Retina (tissue), 1 donor: Measurements from ENCODE around the gene MDM1.

Experiments
- DNase-seq: peaks from one replicate; pipeline ENCODE4 v3.0.0-alpha.2; 2016

Gene MDM1

DNA sequence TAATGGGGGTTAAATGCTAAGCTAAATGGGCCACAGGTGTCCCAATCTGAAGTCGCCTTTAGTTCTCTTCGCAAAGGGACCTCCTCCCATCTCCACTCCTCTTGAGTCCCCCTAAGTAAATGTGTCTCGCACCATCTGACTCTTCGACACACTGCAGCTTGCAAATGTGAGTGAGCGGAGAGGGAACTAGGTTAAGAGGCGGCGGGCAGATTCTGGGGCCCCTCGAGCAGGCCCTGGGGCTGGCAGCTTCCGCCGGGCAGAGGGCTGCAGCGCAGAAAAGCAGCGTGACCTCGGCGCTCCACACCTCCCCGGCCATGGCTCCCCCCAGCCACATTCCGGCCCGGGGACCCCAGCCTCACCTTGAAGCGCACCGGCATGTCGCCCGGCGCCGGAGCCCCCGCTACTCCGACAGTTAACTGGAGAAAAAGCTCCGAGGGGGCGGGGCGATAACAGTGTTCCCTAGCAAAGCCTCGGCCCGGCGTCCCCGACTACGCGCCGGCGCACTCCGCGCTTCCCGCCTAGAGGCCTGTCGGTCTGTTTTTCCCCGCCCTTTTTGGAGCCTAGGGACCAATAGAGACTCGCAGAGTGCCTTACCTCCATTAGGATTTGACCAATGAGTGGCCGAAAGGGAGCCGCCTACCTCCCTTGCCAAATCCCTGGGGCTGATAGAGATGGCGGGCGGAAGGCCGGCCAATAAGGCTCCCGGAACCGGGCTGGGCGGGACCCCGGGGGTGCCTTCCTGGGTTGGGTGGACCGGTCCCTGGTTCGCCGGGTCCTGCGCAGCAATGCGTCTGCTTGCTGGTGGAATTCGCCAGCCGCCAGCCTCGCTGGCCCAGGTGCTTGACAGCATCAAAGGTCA, at the start of gene MDM1:
TSS of gene MDM1 (minus strand) at position 494 of the 859 bp plus-strand sequence. CDS start at position 377, 117 bp downstream.
- DNase-seq = peak; percentile 96

GRCh38 chr12:68381476-68382219, 49.5 kb upstream of the MDM1 start:
- no peak for DNase-seq

GRCh38 chr12:68378872-68379606, 46.9 kb upstream of the MDM1 start:
- no peak for DNase-seq

DNA sequence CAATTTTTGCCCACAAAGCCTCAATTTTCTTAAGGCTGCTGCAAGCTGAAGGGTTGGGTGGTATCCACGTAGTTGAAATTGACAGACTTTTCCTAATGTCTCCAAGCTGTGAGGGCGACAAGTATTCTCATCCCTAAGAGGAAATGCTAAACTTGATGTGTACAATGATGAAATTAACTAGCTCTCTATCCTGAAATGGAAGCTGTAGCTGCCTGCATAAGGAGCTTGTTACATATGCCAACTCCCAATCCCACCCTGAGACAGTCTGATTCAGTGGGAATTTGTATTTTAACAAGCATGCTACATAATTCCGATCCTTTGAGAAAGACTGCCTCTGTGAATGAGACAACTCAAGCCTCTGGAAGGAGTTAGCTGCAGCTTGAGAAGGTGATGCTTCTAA, 45.7 kb upstream of the MDM1 start:
- DNase-seq = no peak

DNA sequence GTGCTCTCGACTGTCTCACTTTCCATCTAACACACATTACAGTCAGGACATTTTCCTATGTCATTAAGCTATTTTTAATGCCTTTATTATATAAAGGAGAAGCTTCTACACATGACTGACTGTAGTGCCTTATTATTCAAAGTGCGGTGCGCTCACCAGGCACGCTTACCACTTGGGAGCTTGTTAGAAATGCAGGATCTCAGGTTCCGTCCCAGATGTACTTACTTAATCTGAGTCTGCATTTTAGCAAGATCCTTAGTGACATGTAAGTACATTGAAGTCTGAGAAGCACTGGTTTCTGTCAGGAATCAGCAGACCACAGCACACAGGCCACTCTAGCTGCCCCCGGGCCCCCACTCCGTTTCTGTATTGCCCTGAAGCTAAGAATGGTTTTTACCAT, 44.7 kb upstream of the MDM1 start:
- DNase-seq = no peak

DNA sequence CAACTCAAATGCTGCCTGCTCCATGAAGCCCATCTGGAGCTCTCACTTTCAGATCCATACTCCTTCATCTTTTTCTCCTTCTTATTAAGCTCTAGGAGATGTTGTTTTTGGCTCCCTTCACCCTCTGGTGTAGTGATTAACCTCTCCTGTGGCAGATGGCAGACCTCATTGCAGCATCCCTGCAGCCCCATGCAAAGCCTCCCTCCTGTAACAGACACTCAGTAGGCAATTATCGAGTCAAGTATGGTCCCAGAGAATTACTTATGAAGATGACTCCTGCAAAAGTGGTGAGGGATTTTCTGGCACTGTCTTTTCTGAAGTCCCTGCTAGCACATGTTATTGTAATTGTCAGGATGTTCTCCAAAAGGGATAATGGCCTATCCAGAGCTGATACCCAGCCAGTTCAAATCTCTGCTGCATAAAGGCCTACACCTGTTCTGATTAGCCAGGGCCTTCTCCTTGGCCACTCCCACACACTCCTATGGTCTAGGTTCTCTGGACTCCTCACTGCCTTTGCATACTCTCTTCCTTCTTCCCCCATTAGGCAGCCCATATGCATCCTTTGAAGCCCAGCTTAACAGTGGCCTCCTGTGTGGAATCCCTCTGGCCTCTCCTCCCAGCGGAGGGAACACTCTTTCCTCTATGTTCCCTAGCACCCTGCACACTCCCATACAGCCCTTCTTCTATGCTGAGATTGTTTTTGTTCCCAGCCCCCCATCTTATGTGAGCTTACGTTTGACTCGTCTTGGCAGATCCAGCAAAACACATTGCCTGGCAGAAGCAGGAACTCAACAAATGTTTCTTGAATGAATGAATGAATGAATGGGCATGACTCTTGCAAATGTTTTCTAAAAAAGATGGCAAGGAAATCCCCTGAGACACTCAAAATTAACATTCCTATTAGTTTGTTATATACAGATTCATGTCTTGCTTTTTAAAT, 43.9 kb upstream of the MDM1 start:
- no peak for DNase-seq

DNA sequence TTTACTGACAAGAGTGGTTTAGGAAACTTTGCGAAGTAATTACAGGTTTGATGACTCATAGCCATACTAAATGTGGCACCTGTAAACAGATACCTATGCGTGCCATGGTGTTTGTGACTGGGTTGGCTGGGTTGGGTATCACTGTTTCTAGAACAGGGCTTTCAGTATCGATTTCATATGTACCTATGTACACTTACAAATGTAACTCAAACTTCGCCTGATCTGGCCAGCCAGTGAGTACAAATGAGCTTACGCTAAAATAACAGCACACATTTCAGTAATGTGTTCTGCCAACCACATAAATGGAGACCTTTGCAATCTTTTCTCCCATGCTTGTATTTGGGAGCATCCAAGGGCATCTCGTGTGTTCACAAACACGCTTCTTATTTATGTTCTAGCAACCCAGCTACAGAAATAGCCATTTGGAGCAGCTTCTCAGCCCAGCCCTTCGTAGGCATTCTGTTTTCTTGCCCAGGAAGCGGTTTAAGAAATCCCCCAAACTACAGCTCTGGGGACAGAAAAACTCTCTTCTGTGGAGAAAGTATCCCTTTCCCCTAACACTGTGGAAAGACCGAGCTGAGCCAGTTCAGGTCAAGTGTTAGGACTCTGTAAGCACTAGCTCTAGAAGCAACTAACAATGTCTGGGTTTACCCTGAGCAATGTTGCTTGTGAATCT, 42.3 kb upstream of the MDM1 start:
- DNase-seq = no peak

DNA sequence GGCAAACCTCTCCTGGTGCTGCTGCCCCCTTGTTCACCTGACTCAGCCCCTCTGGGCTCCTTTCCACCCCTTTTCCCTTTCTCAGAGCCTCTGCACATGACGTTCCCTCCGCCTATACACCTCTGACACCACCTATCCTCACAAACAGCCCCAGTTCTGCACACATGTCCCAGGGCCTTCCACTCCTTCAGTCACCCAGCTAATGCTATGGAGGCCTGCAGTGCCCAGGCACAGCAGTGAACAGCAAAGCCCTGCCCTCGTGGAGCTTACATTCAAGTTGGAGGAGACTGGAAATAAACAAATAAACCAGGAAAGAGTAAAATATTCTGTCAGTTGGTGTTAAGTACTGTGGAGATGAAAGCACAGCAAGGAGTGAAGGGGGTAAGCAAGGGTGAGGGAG, 38.5 kb upstream of the MDM1 start:
- DNase-seq = no peak

DNA sequence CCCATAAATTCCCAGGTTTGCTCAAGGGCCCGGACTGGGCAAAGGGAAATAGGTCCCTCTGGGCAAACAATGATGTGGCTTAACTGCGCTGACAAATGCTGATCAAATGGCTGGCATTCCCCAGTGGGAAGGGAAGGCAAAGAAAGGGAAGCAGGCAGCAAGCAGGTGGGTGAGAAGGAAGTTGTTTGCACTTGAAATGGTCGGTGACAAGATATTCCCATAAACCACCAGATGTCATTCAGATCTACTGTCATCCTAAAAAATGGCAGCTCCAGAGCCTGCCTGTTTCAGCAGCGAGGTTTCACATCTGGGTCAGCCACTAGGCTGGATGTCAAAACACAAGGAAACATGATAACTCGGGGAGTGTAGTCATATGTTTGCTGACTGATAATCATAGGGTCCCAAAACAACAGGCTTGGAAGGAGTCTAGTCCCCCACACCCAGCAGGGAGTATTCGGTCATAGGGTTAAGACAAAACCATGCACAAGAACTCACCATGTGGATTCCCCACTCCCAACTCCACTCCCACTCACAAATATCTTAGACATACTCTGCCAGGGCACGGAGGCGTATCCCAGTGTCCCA, 37.9 kb upstream of the MDM1 start:
- no peak for DNase-seq

GRCh38 chr12:68368327-68368726, 36.2 kb upstream of the MDM1 start:
- DNase-seq = no peak

- DNase-seq = no peak
These were observed 35.7 kb upstream of the MDM1 start for GRCh38 chr12:68367903-68368302.

DNA sequence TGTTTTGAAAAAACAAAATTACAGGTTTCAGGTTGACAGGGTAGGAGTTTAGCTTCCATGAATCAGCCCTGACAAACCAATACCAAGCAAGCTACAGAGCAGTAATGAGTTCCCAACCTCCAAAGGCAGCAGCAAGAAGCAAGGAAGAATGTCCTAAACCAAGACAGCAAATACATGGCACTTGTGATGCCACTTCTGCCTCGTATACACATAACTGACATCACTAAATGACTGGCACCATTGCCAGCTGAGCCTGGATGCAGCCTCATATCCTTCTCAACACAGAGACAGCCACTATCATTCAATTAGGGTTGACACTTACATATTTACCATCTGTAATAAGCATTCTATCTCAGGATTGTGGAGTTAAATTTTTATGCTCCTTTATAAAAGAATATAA, 35.0 kb upstream of the MDM1 start:
- no peak for DNase-seq

DNA sequence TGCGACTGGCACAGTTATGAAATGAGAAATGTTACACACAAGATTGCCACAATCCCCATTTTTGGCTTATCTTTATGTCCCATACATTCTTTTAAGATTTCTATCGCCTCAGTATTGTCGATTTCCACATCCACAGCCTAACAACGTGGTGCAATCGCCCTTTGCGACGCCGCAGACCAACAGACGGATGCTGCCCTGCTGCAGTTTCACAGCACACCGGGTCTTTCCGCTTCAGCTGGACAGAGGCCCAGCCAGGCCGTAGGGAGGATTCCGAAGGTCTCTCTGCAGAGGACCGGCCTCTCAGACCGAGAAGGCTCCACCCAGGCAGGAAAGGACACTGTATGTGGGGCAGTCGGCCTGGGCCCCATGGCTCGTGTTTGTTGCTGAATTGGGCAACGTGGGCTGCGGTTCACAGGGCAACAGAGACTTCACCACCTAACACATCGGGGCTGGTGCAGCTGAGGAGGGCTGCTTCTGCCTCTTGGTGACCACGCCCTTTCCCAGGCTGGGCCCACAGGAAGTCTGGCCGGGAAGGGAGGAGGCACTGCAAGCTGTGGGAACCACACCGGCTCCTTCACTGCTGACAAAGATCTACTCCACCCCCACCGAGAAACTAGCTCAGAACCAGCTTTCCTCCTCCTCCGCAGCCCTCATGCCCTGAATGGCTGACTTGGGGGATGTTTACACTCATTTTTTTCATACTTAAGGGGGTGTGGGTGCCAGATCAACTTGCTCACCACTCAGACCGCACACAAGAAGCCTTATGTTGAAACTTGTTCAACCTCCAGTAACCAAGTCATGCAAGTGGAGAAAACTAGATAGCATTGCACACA, 32.9 kb upstream of the MDM1 start:
- DNase-seq = peak; percentile 79

- no peak for DNase-seq
These were observed 32.2 kb upstream of the MDM1 start for GRCh38 chr12:68364328-68364727.

DNA sequence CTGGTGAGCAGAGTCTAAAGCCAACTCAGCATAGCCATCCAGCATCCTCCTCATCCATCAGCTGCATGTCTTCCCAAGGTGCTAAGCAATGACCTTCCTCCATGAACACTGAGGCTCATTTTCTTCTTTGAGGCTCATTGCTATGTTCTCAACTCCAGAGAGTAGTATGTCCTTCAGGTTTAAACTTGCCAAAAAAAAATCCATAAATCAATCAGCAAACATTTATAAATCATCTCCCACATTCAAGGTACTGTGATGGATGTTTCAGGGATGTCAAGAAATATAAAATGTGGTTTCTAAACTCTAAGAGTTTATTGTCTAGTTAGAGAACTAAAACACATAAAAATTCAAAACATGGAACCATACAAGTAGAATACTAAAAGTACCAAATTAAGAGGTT, 29.8 kb upstream of the MDM1 start:
- no peak for DNase-seq

GRCh38 chr12:68359674-68360073, 27.5 kb upstream of the MDM1 start:
- no peak for DNase-seq

DNA sequence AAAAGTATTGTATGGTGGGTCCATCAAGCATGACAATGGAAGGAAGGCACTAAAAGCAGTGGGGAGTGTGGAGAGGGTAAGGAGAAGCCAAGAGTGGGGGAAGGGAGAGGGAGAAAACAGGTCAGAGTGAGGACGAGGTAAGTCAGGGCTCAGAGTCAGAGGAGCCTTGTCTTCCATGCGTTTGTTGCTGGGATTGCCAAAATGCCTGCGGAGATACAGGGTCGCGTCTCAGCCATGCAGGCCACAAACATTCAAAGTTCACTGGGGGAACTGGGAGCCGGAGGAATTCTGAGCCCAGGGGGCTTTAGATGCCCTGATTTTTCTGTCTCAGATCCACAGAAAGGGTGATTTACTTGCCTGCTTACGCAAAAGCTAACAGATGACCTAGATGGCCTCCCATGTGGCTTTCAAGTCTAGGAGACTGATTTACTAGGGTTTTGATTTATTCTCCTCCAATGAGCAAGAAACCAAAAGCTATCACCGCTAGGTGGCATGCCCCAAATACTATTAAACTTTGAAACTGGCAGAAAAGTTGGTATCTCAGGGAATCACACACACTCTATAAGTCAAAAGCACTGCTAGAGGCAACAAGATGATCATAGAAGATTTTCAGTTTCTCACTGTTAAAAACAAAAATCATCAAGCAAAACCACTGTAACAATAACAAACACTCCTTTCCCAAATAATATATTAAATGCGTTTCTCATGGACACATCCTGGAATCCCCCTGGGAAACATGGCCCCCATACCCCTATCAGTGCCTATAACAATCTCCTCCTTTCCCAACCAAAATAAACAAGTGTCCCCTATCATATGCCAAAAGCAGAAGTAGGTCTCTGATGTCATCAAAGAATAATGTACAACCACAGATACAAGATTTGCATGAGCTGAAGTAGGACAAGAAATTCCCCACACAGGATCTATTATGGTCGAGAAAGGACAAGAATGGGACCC, 26.6 kb upstream of the MDM1 start:
- peak; percentile 64 for DNase-seq

DNA sequence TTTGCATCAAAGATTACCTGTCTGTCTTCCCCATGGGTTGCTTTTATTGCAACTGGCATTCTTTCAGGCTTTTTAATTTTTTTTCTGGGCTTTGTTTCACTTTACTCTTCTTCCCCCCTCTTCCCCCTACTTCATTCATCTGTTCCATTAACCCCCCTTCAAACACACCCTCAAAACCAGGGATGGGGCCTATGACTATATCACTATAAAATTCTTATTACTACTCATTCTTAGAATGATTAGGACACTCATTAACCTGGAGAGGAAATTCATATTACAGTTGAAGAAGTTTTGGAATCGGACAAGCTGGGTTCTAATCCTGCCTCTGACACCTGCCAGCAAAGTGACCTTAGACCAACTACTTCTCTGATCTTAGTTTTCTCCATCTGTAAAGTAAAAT, 24.8 kb upstream of the MDM1 start:
- no peak for DNase-seq

DNA sequence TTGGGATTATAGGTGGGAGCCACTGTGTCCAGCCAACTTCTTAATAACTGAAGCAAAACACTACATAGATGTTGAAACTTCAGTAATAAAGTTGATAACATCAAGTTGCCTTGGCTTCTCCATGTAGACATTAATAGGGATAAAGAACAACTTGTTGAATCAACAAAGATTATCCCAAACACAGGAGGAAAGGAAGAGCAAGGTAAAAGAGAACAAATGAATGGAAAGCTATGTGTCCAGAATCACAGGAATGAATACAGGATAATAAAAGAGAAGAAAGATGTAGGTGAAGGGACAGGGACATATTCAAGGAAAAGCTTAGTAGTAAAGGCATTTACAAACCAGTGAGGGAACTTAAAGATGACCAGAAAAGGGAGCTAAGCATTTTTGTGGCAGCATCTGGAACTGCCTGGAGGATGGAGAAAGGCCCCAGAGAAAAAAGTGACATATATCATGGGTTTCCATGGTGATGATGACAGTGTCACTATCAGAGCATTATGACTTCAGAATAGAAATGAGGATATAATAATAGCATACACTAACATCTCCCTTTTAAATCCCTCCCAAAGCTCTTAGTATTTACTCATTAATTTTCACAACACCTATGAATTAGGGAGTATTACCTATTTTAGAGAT, 24.0 kb upstream of the MDM1 start:
- DNase-seq = no peak
